EH (cell line): ENCODE data around the gene CELSR2.

ENCODE experiments used
- DNase-seq: peaks from one replicate; pipeline ENCODE4 v3.0.0-alpha.2; 2015; ENCODE audit warnings: low read depth

Gene CELSR2

DNA sequence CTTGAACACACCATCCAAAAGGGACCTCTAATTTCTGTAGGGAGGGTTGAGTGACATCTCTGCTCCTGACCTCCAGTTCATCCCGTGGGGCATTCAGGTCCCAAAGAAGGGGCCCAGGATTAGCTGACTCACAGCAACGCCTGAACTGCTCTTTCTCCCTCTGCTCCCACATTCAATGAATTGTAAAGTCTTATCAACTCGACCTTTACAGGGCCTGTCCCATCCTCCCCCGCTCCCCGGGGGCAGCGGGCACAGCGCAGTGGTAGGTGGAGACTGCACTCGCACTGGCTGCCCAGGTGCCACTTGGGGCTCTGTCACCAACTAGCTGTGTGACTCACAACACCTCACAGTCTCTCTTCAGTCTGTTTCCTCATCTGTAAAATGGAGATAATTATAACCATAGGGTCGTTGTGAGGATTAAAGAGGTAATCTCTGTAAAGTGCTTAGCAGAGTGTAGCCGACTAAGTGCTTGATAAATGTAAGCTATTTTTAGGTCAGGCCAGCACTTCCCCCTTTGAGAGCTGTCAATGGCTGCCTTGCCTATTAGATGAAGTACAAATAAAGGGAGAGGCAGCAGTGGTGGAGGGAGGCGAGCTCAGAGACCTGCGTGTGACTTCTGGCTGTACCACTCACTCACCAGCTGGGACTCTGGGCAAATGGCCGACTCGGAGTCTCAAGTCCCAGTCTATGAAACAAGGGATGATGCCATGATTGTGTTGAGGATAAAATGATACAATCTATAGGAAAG, 58.1 kb downstream of the CELSR2 start:
- no peak for DNase-seq

DNA sequence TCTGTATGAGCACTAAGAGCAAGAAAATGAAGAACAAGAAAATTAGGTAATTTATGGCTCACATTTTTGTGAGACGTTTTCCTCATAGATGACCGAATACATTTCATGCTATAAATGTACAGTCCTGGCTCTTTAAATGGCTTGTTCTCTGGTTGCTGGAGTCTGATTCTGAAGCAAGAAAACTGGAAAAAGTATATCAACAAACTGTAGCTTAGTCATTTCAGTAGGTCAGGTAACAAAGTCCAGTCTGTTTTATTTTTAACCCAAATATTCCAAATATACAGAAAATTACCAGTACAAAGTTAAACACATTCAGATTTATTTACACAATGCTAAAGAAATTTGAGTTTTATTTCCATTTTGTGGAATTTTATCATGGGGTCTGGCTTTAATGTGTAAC, 60.0 kb downstream of the CELSR2 start:
- no peak for DNase-seq

DNA sequence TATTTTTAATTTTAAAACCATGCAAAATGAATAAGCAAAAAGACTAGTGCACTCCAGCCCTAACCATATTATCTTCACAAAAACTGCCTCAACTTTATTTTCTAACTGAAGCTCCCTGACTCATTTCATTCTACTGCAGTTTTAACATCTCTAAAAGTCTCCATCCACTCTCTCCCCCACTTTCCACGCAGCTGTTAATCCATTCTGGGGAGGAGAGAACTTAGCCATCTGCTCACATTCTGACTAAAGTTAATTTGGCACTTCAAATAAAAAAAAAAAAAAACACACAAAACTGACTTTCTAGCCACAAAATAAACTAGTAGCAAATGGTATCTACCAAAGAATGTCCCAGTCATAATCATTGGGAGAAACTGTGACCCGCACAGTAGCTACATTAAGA, 62.9 kb downstream of the CELSR2 start:
- DNase-seq: no peak

DNA sequence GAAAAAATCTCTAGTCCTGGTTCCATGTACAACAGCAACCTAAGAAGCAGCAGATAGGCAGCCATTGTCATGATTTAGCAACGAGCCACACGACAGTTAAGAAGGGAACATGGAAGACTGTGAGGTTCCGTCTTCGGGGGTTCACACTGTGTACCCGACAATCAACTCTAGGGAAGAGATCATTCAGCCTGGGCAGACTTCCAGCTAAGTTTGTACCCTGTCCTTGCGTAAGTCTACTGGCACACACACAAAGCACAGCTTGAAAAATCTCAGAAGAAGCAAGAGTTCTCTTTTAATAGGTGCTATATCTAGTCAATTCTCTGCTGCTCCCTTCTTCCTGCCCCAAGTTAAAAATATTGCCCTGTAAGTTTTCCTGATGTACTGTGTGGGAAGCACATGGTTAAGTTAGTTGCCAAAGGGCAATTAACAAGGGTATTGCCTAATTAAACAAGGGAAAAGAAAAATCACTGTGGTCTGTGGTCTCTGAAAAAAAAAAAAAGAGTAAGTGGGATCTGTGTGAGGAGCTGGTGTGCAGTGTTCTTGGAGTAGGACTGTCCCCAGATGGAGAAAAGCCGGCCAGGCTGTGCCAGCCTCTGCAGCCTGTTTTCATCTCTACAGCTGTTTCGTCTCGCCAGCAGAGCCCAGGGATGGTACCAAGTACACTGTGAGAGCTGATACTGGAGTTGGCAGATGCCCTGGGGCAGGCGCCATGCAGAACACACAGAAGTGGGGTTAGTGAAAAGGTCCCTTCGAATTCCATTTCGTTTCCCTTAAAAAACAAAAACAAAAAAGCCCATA, 63.8 kb downstream of the CELSR2 start:
- no peak for DNase-seq

DNA sequence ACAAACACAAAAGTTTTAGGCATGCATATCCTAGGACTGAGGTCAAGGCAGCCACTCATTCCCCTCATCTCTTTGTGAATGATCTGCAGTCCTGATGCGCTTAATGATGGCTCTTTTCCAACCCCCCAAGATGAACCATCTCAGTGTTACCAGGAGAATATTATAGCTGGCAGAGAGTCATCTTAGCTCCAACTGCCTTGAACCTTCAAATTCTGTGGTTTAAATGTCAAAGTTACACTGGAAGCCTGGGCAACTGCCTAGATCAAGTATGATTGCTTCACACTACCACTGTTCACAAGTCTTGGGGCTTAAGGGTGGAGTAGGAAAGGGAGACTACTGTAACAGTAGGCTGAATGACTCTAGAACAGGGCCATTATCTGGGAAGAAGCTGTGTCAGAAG, 65.5 kb downstream of the CELSR2 start:
- DNase-seq: peak; percentile 66

DNA sequence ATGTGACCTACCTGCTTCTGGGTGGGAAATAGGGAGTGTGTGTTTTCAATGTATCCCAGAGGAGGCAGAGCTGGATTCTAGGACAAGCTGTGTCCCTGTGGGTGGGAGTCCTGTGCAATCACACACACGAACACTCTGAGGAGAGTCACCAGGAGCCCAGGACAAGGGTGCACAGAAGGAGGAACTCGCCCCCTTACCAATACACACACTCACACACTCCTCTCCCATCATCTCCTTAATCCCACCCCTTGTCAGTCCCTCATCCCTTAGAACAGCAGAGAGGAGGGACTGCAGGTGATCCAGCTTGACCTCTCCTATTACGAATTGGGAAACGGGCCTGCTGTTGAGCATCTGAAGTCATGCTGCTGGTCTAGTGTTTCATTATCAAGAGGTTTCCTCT, 65.9 kb downstream of the CELSR2 start:
- no peak for DNase-seq

DNA sequence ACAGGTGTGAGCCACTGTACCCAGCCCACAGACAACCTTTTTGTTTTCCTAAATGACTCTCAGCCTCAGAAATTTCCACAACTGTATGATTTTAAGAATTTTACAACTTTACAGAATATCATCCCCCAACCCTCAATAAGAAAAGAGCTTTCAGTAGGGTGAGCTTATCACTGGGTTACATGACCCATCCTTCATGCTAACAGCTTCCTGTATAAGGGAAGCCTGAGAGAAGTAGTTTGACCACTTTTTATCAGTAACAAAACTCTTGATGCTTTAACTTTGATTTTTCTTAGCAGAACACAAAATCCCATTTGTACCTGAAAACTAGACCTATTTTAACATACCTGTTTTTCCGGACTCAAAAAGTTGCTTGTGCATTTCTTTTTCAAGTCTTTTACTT, 67.2 kb downstream of the CELSR2 start:
- no peak for DNase-seq

DNA sequence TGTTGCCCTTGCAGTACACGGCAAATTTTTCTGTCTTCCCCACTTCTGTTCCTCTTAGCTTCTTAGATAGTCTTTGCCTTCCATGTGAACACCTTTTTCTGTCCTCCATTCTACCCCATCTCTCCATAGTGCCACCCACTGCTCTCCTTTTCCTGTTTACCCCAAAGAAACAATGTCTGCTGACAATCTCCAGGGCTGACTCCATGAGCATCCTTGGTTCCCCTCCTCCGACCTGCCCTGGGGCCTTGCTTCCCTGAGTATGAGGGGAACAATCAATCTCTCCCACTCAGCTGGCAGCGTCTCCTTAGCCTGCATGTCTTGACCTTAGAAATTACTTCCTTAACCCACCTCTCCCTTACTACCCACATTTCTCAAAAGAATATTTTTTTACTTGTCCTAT, 69.8 kb downstream of the CELSR2 start:
- no peak for DNase-seq

DNA sequence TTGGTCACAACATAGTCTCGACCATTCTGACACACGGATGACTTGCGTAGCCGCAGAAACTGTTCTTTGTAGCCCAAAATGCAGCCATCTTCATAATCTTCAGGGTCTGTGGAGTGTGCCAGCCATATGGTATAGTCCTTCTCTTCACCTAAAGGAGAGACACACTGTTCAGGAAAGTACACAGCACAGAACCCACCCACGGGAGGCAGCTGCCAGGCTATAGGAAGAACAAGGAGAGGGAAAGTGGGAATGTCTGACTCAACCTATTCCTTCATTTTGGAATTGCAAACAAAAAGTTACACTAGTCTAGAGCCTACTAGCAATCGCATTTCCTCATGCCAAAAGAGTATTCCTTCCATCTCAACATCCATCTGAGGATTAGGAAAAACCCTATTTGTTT, 73.6 kb downstream of the CELSR2 start:
- DNase-seq: no peak
